H9 (cell line): Measurements from ENCODE around the gene POLN. TPM values are rescaled to one million over a fixed set of nuclear protein-coding genes. Genes with fewer than 3 reads are reported as not detected.

Experiments used
- DNase-seq: peaks from one replicate; pipeline ENCODE4 v3.0.0-alpha.2; 2017
- H2AFZ ChIP-seq: one replicate; pipeline ENCODE4 v1.6.1; 2013; ENCODE audit warnings: mild to moderate bottlenecking, low read length, control low read depth, moderate library complexity
- H2AK5ac ChIP-seq: 2 replicates; pipeline ENCODE4 v1.6.1; 2013; ENCODE audit warnings: low read length, control low read depth, mixed read lengths; ENCODE audit not compliant: insufficient read length
- H2BK120ac ChIP-seq: one replicate; pipeline ENCODE4 v1.6.1; 2013; ENCODE audit warnings: low read depth, mild to moderate bottlenecking, low read length, control low read depth, inconsistent platforms; ENCODE audit not compliant: poor library complexity, severe bottlenecking
- H2BK12ac ChIP-seq: 2 replicates; pipeline ENCODE4 v1.6.1; 2013; ENCODE audit warnings: low read length, control low read depth, mixed read lengths, low read depth; ENCODE audit not compliant: insufficient read length
- H2BK15ac ChIP-seq: 2 replicates; pipeline ENCODE4 v1.6.1; 2013; ENCODE audit warnings: low read depth, low read length, control low read depth
- H2BK20ac ChIP-seq: one replicate; pipeline ENCODE4 v1.6.1; 2013; ENCODE audit warnings: low read depth, mild to moderate bottlenecking, low read length, control low read depth, inconsistent platforms; ENCODE audit not compliant: poor library complexity, severe bottlenecking
- H2BK5ac ChIP-seq: 2 replicates; pipeline ENCODE4 v1.6.1; 2013; ENCODE audit warnings: low read length, control low read depth, mixed read lengths; ENCODE audit not compliant: insufficient read length
- H3K14ac ChIP-seq: 2 replicates; pipeline ENCODE4 v1.6.1; 2013; ENCODE audit warnings: low read length, control low read depth; ENCODE audit not compliant: insufficient read depth
- H3K18ac ChIP-seq: 2 replicates; pipeline ENCODE4 v1.6.1; 2013; ENCODE audit warnings: low read depth, mild to moderate bottlenecking, mixed read lengths, low read length, control low read depth; ENCODE audit not compliant: insufficient read length
- H3K23ac ChIP-seq: 2 replicates; pipeline ENCODE4 v1.6.1; 2013; ENCODE audit warnings: low read length, control low read depth, mixed read lengths, low read depth; ENCODE audit not compliant: insufficient read length
- H3K23me2 ChIP-seq: 2 replicates; pipeline ENCODE4 v1.6.1; 2013; ENCODE audit warnings: low read depth, mild to moderate bottlenecking, mixed read lengths, low read length, control low read depth; ENCODE audit not compliant: insufficient read length, poor library complexity, severe bottlenecking
- H3K27ac ChIP-seq: 2 replicates; pipeline ENCODE4 v1.5.1; 2013; ENCODE audit warnings: low read length, control low read depth, mixed read lengths, low read depth; ENCODE audit not compliant: insufficient read length
- H3K27me3 ChIP-seq: 2 replicates; pipeline ENCODE4 v1.6.1; 2013; ENCODE audit warnings: low read length, control low read depth, inconsistent platforms; ENCODE audit not compliant: insufficient read depth
- H3K4ac ChIP-seq: 2 replicates; pipeline ENCODE4 v1.6.1; 2013; ENCODE audit warnings: low read depth, mild to moderate bottlenecking, control low read depth, inconsistent platforms, low read length, moderate library complexity
- H3K4me1 ChIP-seq: 2 replicates; pipeline ENCODE4 v1.6.1; 2013; ENCODE audit warnings: low read length, control low read depth, inconsistent platforms; ENCODE audit not compliant: insufficient read depth
- H3K4me2 ChIP-seq: 2 replicates; pipeline ENCODE4 v1.6.1; 2013; ENCODE audit warnings: low read length, control low read depth, mixed read lengths; ENCODE audit not compliant: insufficient read length, insufficient read depth
- H3K56ac ChIP-seq: 2 replicates; pipeline ENCODE4 v1.6.1; 2013; ENCODE audit warnings: low read depth, mild to moderate bottlenecking, mixed read lengths, low read length, control low read depth; ENCODE audit not compliant: insufficient read length
- H3K79me1 ChIP-seq: 2 replicates; pipeline ENCODE4 v1.6.1; 2013; ENCODE audit warnings: low read depth, mild to moderate bottlenecking, moderate library complexity, low read length, control low read depth, inconsistent platforms; ENCODE audit not compliant: insufficient read depth, poor library complexity, severe bottlenecking
- H3K79me2 ChIP-seq: 2 replicates; pipeline ENCODE4 v1.6.1; 2013; ENCODE audit warnings: low read length, control low read depth, inconsistent platforms; ENCODE audit not compliant: insufficient read depth
- H3K9ac ChIP-seq: 2 replicates; pipeline ENCODE4 v1.6.1; 2013; ENCODE audit warnings: low read length, control low read depth, mixed read lengths; ENCODE audit not compliant: insufficient read length; ENCODE audit errors: extremely low read depth
- H3K9me3 ChIP-seq: one replicate; pipeline ENCODE4 v1.6.1; 2013; ENCODE audit warnings: low read depth, low read length, inconsistent platforms; ENCODE audit not compliant: control insufficient read depth
- H3T11ph ChIP-seq: one replicate; pipeline ENCODE4 v1.6.1; 2013; ENCODE audit warnings: mild to moderate bottlenecking, low read length, control low read depth, inconsistent platforms
- H4K20me1 ChIP-seq: one replicate; pipeline ENCODE4 v1.6.1; 2013; ENCODE audit not compliant: control insufficient read depth, insufficient read length, insufficient read depth
- H4K5ac ChIP-seq: 2 replicates; pipeline ENCODE4 v1.6.1; 2013; ENCODE audit warnings: low read depth, mild to moderate bottlenecking, mixed read lengths, low read length, control low read depth; ENCODE audit not compliant: insufficient read length
- H4K8ac ChIP-seq: replicated peaks from 2 replicates; pipeline ENCODE4 v1.6.1; 2013; ENCODE audit warnings: low read length, control low read depth, mixed read lengths, low read depth; ENCODE audit not compliant: insufficient read length
- H4K91ac ChIP-seq: 2 replicates; pipeline ENCODE4 v1.6.1; 2013; ENCODE audit warnings: low read depth, mild to moderate bottlenecking, moderate library complexity, mixed read lengths, low read length, control low read depth; ENCODE audit not compliant: insufficient read length
- H3K27ac Mint-ChIP-seq, 3 experiments: 2 replicates in 2 of 3; 3 replicates in 1 of 3; pipeline ENCODE4 v1.8.0; 2020 to 2021; ENCODE audit warnings: mixed read lengths in 3 of 3, mild to moderate bottlenecking in 1 of 3, moderate library complexity in 1 of 3
- H3K27me3 Mint-ChIP-seq: 2 replicates; pipeline ENCODE4 v1.8.0; 2021; ENCODE audit warnings: low read depth, mild to moderate bottlenecking, moderate library complexity, mixed read lengths
- H3K36me3 Mint-ChIP-seq, 3 experiments: 2 replicates in 2 of 3; 3 replicates in 1 of 3; pipeline ENCODE4 v1.8.0; 2020 to 2021; ENCODE audit warnings: low read depth in 3 of 3, mixed read lengths in 3 of 3; ENCODE audit not compliant: insufficient read depth in 1 of 3
- H3K4me1 Mint-ChIP-seq, 2 experiments: 2 replicates each; pipeline ENCODE4 v1.8.0; 2020; ENCODE audit warnings: mixed read lengths in 2 of 2
- H3K4me3 Mint-ChIP-seq, 2 experiments: 2 replicates in 1 of 2; 3 replicates in 1 of 2; pipeline ENCODE4 v1.8.0; 2020 to 2021; ENCODE audit warnings: mild to moderate bottlenecking in 2 of 2, mixed read lengths in 2 of 2, moderate library complexity in 1 of 2
- H3K9me3 Mint-ChIP-seq, 2 experiments: 2 replicates in 1 of 2; 3 replicates in 1 of 2; pipeline ENCODE4 v1.8.0; 2020; ENCODE audit warnings: mild to moderate bottlenecking in 2 of 2, mixed read lengths in 2 of 2, moderate library complexity in 1 of 2
- WGBS: extraction: QIAGEN DNeasy Blood & Tissue Kit; methylation state at CpG from one replicate; pipeline ENCODE4 v1.1.7; 2013; ENCODE audit warnings: missing lambda C conversion rate, low lambda C conversion rate, mixed read lengths; ENCODE audit not compliant: insufficient read length; ENCODE audit errors: extremely low coverage; 5-methylcytosine and 5-hydroxymethylcytosine counted together
- total RNA-seq: library from RNA; stranded (reverse); gene quantifications from 2 replicates; pipeline ENCODE4 v1.2.1, GENCODE V29; 2021
- TF ChIP-seq, protein P1 (sequence below): fragments of 200-600 bp; sonication (generic); conservative IDR thresholded peaks from 3 replicates; pipeline ENCODE4 v1.8.0; 2021; ENCODE audit warnings: antibody characterized with exemption, mild to moderate bottlenecking

POLN gene
- total RNA-seq, 1 experiment from 2014 or later: 0.74 TPM

DNA sequence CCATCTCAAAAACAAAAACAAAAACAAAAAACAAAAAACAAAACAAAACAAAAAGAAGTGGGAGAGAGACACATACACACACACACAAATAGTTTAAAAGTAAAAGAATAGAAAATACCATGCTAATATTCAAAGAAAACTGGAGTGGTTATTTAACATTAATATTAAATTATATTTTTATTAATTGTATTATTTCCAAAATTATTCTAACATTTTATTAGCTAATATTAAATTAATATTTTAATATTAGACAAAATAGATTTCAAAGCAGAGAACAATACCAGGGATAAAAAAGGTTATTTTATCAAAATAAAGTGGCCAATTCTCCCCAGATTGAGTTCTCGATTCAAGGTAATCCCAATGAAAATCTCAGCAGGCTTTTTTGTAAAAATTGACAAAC lies 91.8 kb downstream of the POLN start:
- Histone ChIP-seq H3K14ac (no peak overlapping the region), H4K91ac (no peak overlapping the region), H2BK12ac (no peak overlapping the region), H3K27me3 (peaks cover 2% of the 10 kb centered on the region; the same call in 1 of the 2 replicates), H2AK5ac (no peak overlapping the region), H2BK20ac (no peak overlapping the region), H2BK15ac (no peak overlapping the region), H3K79me2 (no peaks in the 10 kb centered on the region), H3K23me2 (no peaks in the 10 kb centered on the region), H3K79me1 (no peaks in the 10 kb centered on the region), H3K9ac (no peak overlapping the region), H4K5ac (no peak overlapping the region), H4K20me1 (no peaks in the 10 kb centered on the region), H3K9me3 (no peaks in the 10 kb centered on the region), H3K56ac (no peak overlapping the region), H2BK5ac (no peak overlapping the region), H4K8ac (no peak overlapping the region), H3T11ph (no peak overlapping the region), H2AFZ (no peak overlapping the region), H3K4me2 (no peak overlapping the region), H3K4me1 (no peaks in the 10 kb centered on the region), H3K18ac (no peak overlapping the region), H2BK120ac (no peak overlapping the region), H3K23ac (no peak overlapping the region), H3K4ac (no peak overlapping the region), H3K27ac (no peak overlapping the region)
- no CpG with 5 or more reads among the region's 1 CpG for WGBS
- H3K9me3 Mint-ChIP-seq: peaks cover 5 to 7% of the 10 kb centered on the region in 2 experiments; a peak in 3 of 5 replicates
- DNase-seq: no peak
- no peak overlapping the region for H3K27ac Mint-ChIP-seq
- peaks cover 49% of the 10 kb centered on the region for H3K27me3 Mint-ChIP-seq
- TF ChIP-seq, protein P1, sequence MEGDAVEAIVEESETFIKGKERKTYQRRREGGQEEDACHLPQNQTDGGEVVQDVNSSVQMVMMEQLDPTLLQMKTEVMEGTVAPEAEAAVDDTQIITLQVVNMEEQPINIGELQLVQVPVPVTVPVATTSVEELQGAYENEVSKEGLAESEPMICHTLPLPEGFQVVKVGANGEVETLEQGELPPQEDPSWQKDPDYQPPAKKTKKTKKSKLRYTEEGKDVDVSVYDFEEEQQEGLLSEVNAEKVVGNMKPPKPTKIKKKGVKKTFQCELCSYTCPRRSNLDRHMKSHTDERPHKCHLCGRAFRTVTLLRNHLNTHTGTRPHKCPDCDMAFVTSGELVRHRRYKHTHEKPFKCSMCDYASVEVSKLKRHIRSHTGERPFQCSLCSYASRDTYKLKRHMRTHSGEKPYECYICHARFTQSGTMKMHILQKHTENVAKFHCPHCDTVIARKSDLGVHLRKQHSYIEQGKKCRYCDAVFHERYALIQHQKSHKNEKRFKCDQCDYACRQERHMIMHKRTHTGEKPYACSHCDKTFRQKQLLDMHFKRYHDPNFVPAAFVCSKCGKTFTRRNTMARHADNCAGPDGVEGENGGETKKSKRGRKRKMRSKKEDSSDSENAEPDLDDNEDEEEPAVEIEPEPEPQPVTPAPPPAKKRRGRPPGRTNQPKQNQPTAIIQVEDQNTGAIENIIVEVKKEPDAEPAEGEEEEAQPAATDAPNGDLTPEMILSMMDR: no peak
- H3K4me3 Mint-ChIP-seq: no peak overlapping the region
- no peaks in the 10 kb centered on the region for H3K36me3 Mint-ChIP-seq
- H3K4me1 Mint-ChIP-seq: no peaks in the 10 kb centered on the region
